Measurements from ENCODE around the gene EDIL3. TPM values are rescaled to one million over a fixed set of nuclear protein-coding genes. Genes with fewer than 3 reads are reported as not detected.

Gene EDIL3
- total RNA-seq, 3 donors from 2014 or later: 4.3 to 7.2 (median 4.6) TPM

GRCh38 chr5:83988293-83988685 lies 396.4 kb downstream of the EDIL3 start:
- no peaks in the 10 kb centered on the region for H3K4me1 ChIP-seq
- H3K9me3 ChIP-seq: no peaks in the 10 kb centered on the region
- H3K27me3 ChIP-seq: no peaks in the 10 kb centered on the region
- intact Hi-C loops (cut with DNase I; ENCODE audit: low total_unique reads): no loop called here
- TF ChIP-seq, protein P1, sequence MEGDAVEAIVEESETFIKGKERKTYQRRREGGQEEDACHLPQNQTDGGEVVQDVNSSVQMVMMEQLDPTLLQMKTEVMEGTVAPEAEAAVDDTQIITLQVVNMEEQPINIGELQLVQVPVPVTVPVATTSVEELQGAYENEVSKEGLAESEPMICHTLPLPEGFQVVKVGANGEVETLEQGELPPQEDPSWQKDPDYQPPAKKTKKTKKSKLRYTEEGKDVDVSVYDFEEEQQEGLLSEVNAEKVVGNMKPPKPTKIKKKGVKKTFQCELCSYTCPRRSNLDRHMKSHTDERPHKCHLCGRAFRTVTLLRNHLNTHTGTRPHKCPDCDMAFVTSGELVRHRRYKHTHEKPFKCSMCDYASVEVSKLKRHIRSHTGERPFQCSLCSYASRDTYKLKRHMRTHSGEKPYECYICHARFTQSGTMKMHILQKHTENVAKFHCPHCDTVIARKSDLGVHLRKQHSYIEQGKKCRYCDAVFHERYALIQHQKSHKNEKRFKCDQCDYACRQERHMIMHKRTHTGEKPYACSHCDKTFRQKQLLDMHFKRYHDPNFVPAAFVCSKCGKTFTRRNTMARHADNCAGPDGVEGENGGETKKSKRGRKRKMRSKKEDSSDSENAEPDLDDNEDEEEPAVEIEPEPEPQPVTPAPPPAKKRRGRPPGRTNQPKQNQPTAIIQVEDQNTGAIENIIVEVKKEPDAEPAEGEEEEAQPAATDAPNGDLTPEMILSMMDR (IDR thresholded peaks at IDR 0.05): no peak
- no peak for TF ChIP-seq POLR2AphosphoS5 (IDR thresholded peaks at IDR 0.05)
- H3K27ac ChIP-seq: no peak overlapping the region
- no peak for DNase-seq (ENCODE audit: low spot score in 2 of 2)
- H3K36me3 ChIP-seq: no peaks in the 10 kb centered on the region
- no peak overlapping the region for H3K4me3 ChIP-seq

GRCh38 chr5:83987513-83988292 lies 397.0 kb downstream of the EDIL3 start:
- TF ChIP-seq, protein P1 (IDR thresholded peaks at IDR 0.05): no peak
- TF ChIP-seq POLR2AphosphoS5 (IDR thresholded peaks at IDR 0.05) (no peak), POLR2A (IDR thresholded peaks at IDR 0.05) (no peak)
- Histone ChIP-seq H3K36me3 (no peaks in the 10 kb centered on the region), H3K4me3 (no peak overlapping the region), H3K9me3 (no peaks in the 10 kb centered on the region), H3K27ac (no peak overlapping the region), H3K27me3 (no peaks in the 10 kb centered on the region), H3K4me1 (no peaks in the 10 kb centered on the region)
- intact Hi-C loops (cut with DNase I; ENCODE audit: low total_unique reads): no loop called here
- DNase-seq (ENCODE audit: low spot score in 2 of 2): no peak

- Histone ChIP-seq H3K36me3 (no peaks in the 10 kb centered on the region), H3K4me1 (no peaks in the 10 kb centered on the region), H3K4me3 (no peak overlapping the region), H3K27ac (no peak overlapping the region), H3K9me3 (no peaks in the 10 kb centered on the region), H3K27me3 (no peaks in the 10 kb centered on the region)
- DNase-seq (ENCODE audit: low spot score in 2 of 2): no peak
- intact Hi-C loops (cut with DNase I; ENCODE audit: low total_unique reads): no loop called here
- TF ChIP-seq POLR2A (IDR thresholded peaks at IDR 0.05) (no peak), POLR2AphosphoS5 (IDR thresholded peaks at IDR 0.05) (no peak)
- TF ChIP-seq, protein P1 (IDR thresholded peaks at IDR 0.05): no peak
Observed at GRCh38 chr5:83983852-83984251, 400.8 kb downstream of the EDIL3 start.

DNA sequence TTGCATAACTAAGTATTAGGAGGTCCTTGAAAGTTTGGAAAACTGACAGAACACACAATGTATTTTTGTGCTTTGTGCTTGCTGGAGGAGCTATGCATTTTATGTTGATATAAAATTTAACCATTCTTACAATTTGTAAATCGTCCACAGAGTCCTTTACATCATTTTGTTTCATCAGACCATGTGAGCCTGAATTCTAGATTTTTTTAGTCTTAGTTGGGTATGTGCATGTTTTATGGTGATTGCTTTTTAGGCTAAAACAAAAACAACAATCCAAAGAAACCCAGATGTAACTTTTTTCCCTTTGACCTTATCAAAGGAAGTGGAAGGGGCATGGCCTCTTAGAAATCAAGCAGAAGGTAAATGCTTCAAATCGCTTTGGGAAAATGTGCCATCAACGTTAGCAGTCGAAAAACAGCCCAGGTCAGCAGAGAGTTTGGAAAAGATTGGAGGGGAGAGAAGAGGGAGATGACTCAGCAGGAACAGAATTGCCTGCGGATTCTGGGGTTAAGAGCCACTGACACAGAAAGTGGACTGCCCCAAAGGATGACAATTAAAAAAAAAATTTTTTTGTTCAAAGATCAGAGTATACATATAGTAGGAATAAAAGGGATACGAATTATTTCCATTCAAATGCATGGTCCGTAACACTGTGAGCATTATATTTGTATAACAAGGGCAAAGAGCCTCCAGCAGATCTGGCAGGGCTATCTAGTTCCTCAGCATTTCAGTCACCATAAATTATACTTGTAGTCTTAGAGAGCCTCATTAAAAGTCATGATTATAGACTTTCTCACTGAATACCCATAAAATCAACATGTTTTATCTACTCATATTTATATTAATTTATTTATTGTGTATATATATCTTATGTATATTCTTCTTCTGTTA lies 410.5 kb downstream of the EDIL3 start:
- Histone ChIP-seq H3K4me1 (no peaks in the 10 kb centered on the region), H3K27ac (no peak overlapping the region), H3K36me3 (no peaks in the 10 kb centered on the region), H3K4me3 (no peak overlapping the region), H3K27me3 (no peaks in the 10 kb centered on the region), H3K9me3 (no peaks in the 10 kb centered on the region)
- TF ChIP-seq, protein P1 (IDR thresholded peaks at IDR 0.05): no peak
- TF ChIP-seq POLR2A (IDR thresholded peaks at IDR 0.05): no peak
- intact Hi-C loops (cut with DNase I; ENCODE audit: low total_unique reads): no loop called here
- DNase-seq (ENCODE audit: low spot score in 2 of 2): no peak

GRCh38 chr5:83972909-83973308 lies 411.8 kb downstream of the EDIL3 start:
- no peak overlapping the region for H3K4me3 ChIP-seq
- H3K27me3 ChIP-seq: no peaks in the 10 kb centered on the region
- no peak overlapping the region for H3K27ac ChIP-seq
- no peaks in the 10 kb centered on the region for H3K36me3 ChIP-seq
- TF ChIP-seq POLR2AphosphoS5 (IDR thresholded peaks at IDR 0.05) (no peak), POLR2A (IDR thresholded peaks at IDR 0.05) (no peak)
- TF ChIP-seq, protein P1 (IDR thresholded peaks at IDR 0.05): no peak
- no peaks in the 10 kb centered on the region for H3K9me3 ChIP-seq
- intact Hi-C loops (cut with DNase I; ENCODE audit: low total_unique reads): no loop called here
- no peak for DNase-seq (ENCODE audit: low spot score in 2 of 2)
- no peaks in the 10 kb centered on the region for H3K4me1 ChIP-seq

Data from breast epithelium (tissue), 4 donors.